ENCODE results near the gene TYW5.

TYW5 gene

DNA sequence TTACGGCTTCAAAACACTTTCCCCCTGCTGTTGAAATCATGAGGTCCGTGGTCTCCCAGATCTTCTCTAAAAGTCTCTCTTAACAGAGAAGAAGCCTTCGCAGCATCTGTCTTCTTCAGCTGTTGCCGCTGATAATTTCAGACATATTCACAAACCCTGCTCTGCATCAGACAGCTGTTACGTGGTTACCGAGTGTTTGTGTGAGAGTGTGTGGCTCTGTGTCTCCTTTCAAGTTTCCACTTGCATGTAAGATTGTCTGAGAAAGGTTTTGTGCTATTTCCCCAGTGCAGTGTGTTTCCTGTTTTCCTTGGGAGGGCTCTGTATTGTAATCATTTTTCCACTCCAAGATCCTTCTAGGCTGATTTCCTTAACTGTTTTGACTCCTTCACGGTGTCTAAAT is 32.9 kb upstream of the TYW5 start:
- peaks cover 4% of the 10 kb centered on the region for H3K4me1 ChIP-seq (ENCODE audit: control insufficient read depth, insufficient read depth, low read length)
- H3K36me3 ChIP-seq (ENCODE audit: control insufficient read depth, insufficient read depth, low read length): no peaks in the 10 kb centered on the region
- H3K27ac ChIP-seq (ENCODE audit: low read length): no peak overlapping the region
- DNase-seq (ENCODE audit: low read depth, low spot score): no peak
- H3K9me3 ChIP-seq (ENCODE audit: control insufficient read depth, insufficient read depth, low read length): no peaks in the 10 kb centered on the region
- no peaks in the 10 kb centered on the region for H3K27me3 ChIP-seq (ENCODE audit: control insufficient read depth, insufficient read depth, low read length)
- H3K4me3 ChIP-seq (ENCODE audit: low read length): no peak overlapping the region
- WGBS (ENCODE audit: insufficient coverage, insufficient read length): no CpG with 5 or more reads among the region's 7 CpGs

DNA sequence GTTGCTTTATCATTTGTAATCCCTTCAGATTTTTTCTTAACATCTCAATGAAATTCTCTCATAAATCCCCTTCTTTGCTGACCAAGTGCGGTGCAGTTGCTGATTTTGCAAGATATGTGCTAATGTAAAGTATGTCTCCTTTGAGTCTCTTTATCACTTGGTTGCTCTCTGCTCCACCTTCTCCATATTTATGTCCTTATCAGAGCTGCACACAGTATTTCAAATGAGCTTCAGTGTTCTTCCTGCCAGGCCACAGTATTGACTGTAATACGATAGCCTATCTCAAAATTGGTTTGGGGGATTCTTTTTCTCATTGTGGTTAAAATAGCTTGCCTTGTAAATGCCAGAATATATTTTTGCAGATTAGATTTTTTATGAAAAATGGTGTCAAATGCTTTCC is 32.3 kb upstream of the TYW5 start:
- H3K9me3 ChIP-seq (ENCODE audit: control insufficient read depth, insufficient read depth, low read length): no peaks in the 10 kb centered on the region
- DNase-seq (ENCODE audit: low read depth, low spot score): no peak
- H3K4me3 ChIP-seq (ENCODE audit: low read length): no peak overlapping the region
- H3K27ac ChIP-seq (ENCODE audit: low read length): no peak overlapping the region
- no CpG with 5 or more reads among the region's 2 CpGs for WGBS (ENCODE audit: insufficient coverage, insufficient read length)
- peaks cover 4% of the 10 kb centered on the region for H3K4me1 ChIP-seq (ENCODE audit: control insufficient read depth, insufficient read depth, low read length)
- no peaks in the 10 kb centered on the region for H3K27me3 ChIP-seq (ENCODE audit: control insufficient read depth, insufficient read depth, low read length)
- no peaks in the 10 kb centered on the region for H3K36me3 ChIP-seq (ENCODE audit: control insufficient read depth, insufficient read depth, low read length)

DNA sequence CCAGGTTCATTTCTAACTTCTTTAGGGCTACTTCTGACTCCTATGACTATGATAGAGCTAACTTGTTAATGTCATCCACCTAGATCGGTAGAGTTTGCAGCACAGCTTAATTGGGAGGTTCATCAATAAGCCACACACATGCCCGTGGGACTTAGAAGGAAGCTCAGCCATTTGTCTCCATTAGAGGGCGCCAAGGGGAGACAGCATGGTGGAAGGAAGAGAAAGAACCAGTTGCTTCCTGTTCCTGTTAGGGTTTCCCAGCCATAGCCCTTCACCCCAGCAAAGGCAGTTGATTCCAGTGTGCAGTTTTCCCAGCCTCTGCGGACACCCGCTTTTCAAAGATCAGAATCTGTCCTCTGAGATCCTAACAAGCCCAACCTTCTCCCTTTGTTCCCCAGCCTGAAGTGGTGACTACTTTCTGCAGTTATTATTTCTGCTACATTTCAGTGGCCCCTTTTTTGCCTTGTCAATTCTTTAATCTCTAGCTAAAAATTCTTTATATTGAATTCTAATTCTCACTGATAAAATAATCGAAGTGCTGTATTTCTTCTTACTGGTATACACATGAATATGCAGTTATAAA is 30.4 kb upstream of the TYW5 start:
- no peak overlapping the region for H3K4me3 ChIP-seq (ENCODE audit: low read length)
- no peaks in the 10 kb centered on the region for H3K27me3 ChIP-seq (ENCODE audit: control insufficient read depth, insufficient read depth, low read length)
- peak; percentile 63 for DNase-seq (ENCODE audit: low read depth, low spot score)
- WGBS (ENCODE audit: insufficient coverage, insufficient read length): no CpG with 5 or more reads among the region's 6 CpGs
- peaks cover 4% of the 10 kb centered on the region for H3K4me1 ChIP-seq (ENCODE audit: control insufficient read depth, insufficient read depth, low read length)
- H3K36me3 ChIP-seq (ENCODE audit: control insufficient read depth, insufficient read depth, low read length): no peaks in the 10 kb centered on the region
- no peak overlapping the region for H3K27ac ChIP-seq (ENCODE audit: low read length)
- H3K9me3 ChIP-seq (ENCODE audit: control insufficient read depth, insufficient read depth, low read length): no peaks in the 10 kb centered on the region

DNA sequence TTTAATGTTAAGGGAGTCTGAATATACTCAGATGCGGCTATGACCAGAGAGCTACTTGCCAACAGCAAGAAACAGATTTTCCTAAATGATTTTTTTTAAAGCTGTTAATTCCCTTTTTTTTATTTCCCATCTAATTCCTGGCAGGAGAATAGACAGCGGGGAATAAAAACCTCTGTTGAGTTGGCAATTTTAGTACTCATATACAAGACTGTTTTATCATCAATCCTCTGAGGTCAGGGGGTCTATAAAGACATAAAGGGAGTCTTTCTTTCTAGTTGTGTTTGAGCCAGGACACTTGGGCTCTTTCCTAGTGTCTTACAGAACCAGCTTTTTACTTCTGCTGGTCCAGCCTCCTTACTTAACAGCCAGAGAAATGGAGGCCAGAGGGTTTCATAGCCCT is 29.5 kb upstream of the TYW5 start:
- DNase-seq (ENCODE audit: low read depth, low spot score): no peak
- Histone ChIP-seq H3K4me1 (ENCODE audit: control insufficient read depth, insufficient read depth, low read length) (peaks cover 4% of the 10 kb centered on the region), H3K4me3 (ENCODE audit: low read length) (no peak overlapping the region), H3K36me3 (ENCODE audit: control insufficient read depth, insufficient read depth, low read length) (no peaks in the 10 kb centered on the region), H3K9me3 (ENCODE audit: control insufficient read depth, insufficient read depth, low read length) (no peaks in the 10 kb centered on the region), H3K27ac (ENCODE audit: low read length) (no peak overlapping the region), H3K27me3 (ENCODE audit: control insufficient read depth, insufficient read depth, low read length) (no peaks in the 10 kb centered on the region)
- no CpG with 5 or more reads among the region's 2 CpGs for WGBS (ENCODE audit: insufficient coverage, insufficient read length)

- no peak for DNase-seq (ENCODE audit: low read depth, low spot score)
- no CpG with 5 or more reads among the region's 4 CpGs for WGBS (ENCODE audit: insufficient coverage, insufficient read length)
- Histone ChIP-seq H3K4me3 (ENCODE audit: low read length) (no peak overlapping the region), H3K27me3 (ENCODE audit: control insufficient read depth, insufficient read depth, low read length) (no peaks in the 10 kb centered on the region), H3K9me3 (ENCODE audit: control insufficient read depth, insufficient read depth, low read length) (no peaks in the 10 kb centered on the region), H3K4me1 (ENCODE audit: control insufficient read depth, insufficient read depth, low read length) (peaks cover 4% of the 10 kb centered on the region), H3K36me3 (ENCODE audit: control insufficient read depth, insufficient read depth, low read length) (no peaks in the 10 kb centered on the region), H3K27ac (ENCODE audit: low read length) (peak overlapping the region; percentile 67)
These were observed 28.9 kb upstream of the TYW5 start for GRCh38 chr2:199984159-199984558.

GRCh38 chr2:199983534-199983933 is 28.2 kb upstream of the TYW5 start:
- peaks cover 4% of the 10 kb centered on the region for H3K4me1 ChIP-seq (ENCODE audit: control insufficient read depth, insufficient read depth, low read length)
- no peak overlapping the region for H3K27ac ChIP-seq (ENCODE audit: low read length)
- no peak for DNase-seq (ENCODE audit: low read depth, low spot score)
- no peaks in the 10 kb centered on the region for H3K9me3 ChIP-seq (ENCODE audit: control insufficient read depth, insufficient read depth, low read length)
- H3K27me3 ChIP-seq (ENCODE audit: control insufficient read depth, insufficient read depth, low read length): no peaks in the 10 kb centered on the region
- H3K4me3 ChIP-seq (ENCODE audit: low read length): no peak overlapping the region
- whole genome bisulfite sequencing (ENCODE audit: insufficient coverage, insufficient read length): no CpG with 5 or more reads among the region's 1 CpG
- no peaks in the 10 kb centered on the region for H3K36me3 ChIP-seq (ENCODE audit: control insufficient read depth, insufficient read depth, low read length)

DNA sequence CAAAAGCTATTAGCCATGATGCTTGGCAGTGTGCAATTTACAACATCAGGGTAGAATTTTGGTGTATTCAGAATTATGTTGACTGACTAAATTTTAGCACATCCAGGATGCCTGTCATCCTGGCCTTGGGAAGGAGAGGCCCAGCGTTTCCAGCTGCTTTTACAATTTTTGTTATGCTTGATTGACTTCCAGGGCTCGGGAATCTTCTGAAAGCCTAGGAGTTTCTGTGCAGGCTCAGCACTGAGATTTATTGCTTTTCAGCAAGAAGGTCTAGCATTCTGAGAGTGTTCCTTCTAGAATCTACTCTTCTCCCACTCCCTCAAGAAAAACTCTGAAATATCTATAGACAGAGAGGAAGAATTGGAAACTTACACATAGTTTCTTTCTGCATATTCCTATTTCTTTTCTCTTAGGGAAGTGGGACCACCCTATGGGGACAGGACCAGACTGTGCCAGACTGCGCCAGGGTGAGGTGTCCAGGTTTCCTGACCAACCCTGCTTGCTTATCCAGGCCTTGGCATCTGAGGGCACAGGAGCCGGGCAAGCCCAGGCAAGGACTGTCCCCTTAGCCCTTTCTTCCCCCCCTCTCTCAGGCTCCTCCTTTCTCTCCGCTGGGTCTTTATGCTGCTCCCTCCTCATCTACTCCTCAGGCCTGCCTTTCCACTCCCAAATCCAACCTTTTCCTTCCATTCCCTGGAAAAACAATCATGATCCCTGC is 27.0 kb upstream of the TYW5 start:
- no CpG with 5 or more reads among the region's 5 CpGs for WGBS (ENCODE audit: insufficient coverage, insufficient read length)
- no peaks in the 10 kb centered on the region for H3K36me3 ChIP-seq (ENCODE audit: control insufficient read depth, insufficient read depth, low read length)
- H3K27me3 ChIP-seq (ENCODE audit: control insufficient read depth, insufficient read depth, low read length): no peaks in the 10 kb centered on the region
- H3K27ac ChIP-seq (ENCODE audit: low read length): no peak overlapping the region
- H3K4me3 ChIP-seq (ENCODE audit: low read length): no peak overlapping the region
- H3K9me3 ChIP-seq (ENCODE audit: control insufficient read depth, insufficient read depth, low read length): no peaks in the 10 kb centered on the region
- H3K4me1 ChIP-seq (ENCODE audit: control insufficient read depth, insufficient read depth, low read length): peaks cover 4% of the 10 kb centered on the region
- no peak for DNase-seq (ENCODE audit: low read depth, low spot score)

- no peak for DNase-seq (ENCODE audit: low read depth, low spot score)
- Histone ChIP-seq H3K27ac (ENCODE audit: low read length) (no peak overlapping the region), H3K4me3 (ENCODE audit: low read length) (no peak overlapping the region)
These were observed 24.7 kb upstream of the TYW5 start for GRCh38 chr2:199979832-199980628.

GRCh38 chr2:199979398-199979797 is 24.1 kb upstream of the TYW5 start:
- no peaks in the 10 kb centered on the region for H3K36me3 ChIP-seq (ENCODE audit: control insufficient read depth, insufficient read depth, low read length)
- no peak overlapping the region for H3K4me3 ChIP-seq (ENCODE audit: low read length)
- no CpG with 5 or more reads among the region's 5 CpGs for WGBS (ENCODE audit: insufficient coverage, insufficient read length)
- no peak for DNase-seq (ENCODE audit: low read depth, low spot score)
- no peaks in the 10 kb centered on the region for H3K27me3 ChIP-seq (ENCODE audit: control insufficient read depth, insufficient read depth, low read length)
- no peaks in the 10 kb centered on the region for H3K9me3 ChIP-seq (ENCODE audit: control insufficient read depth, insufficient read depth, low read length)
- H3K4me1 ChIP-seq (ENCODE audit: control insufficient read depth, insufficient read depth, low read length): peaks cover 3% of the 10 kb centered on the region
- H3K27ac ChIP-seq (ENCODE audit: low read length): no peak overlapping the region

More at GRCh38 chr2:199979832-199980628, 24.7 kb upstream of the TYW5 start:
- H3K27me3 ChIP-seq (ENCODE audit: control insufficient read depth, insufficient read depth, low read length): no peaks in the 10 kb centered on the region
- no peaks in the 10 kb centered on the region for H3K36me3 ChIP-seq (ENCODE audit: control insufficient read depth, insufficient read depth, low read length)
- WGBS (ENCODE audit: insufficient coverage, insufficient read length): no CpG with 5 or more reads among the region's 12 CpGs
- no peaks in the 10 kb centered on the region for H3K9me3 ChIP-seq (ENCODE audit: control insufficient read depth, insufficient read depth, low read length)
- H3K4me1 ChIP-seq (ENCODE audit: control insufficient read depth, insufficient read depth, low read length): peaks cover 4% of the 10 kb centered on the region

GRCh38 chr2:199977984-199978415 is 22.7 kb upstream of the TYW5 start:
- no peak for DNase-seq (ENCODE audit: low read depth, low spot score)
- H3K27ac ChIP-seq (ENCODE audit: low read length): no peak overlapping the region
- H3K9me3 ChIP-seq (ENCODE audit: control insufficient read depth, insufficient read depth, low read length): no peaks in the 10 kb centered on the region
- no peak overlapping the region for H3K4me3 ChIP-seq (ENCODE audit: low read length)
- H3K36me3 ChIP-seq (ENCODE audit: control insufficient read depth, insufficient read depth, low read length): no peaks in the 10 kb centered on the region
- H3K4me1 ChIP-seq (ENCODE audit: control insufficient read depth, insufficient read depth, low read length): no peaks in the 10 kb centered on the region
- H3K27me3 ChIP-seq (ENCODE audit: control insufficient read depth, insufficient read depth, low read length): no peaks in the 10 kb centered on the region
